ENCODE measurements around the gene FAR2.

Gene FAR2

DNA sequence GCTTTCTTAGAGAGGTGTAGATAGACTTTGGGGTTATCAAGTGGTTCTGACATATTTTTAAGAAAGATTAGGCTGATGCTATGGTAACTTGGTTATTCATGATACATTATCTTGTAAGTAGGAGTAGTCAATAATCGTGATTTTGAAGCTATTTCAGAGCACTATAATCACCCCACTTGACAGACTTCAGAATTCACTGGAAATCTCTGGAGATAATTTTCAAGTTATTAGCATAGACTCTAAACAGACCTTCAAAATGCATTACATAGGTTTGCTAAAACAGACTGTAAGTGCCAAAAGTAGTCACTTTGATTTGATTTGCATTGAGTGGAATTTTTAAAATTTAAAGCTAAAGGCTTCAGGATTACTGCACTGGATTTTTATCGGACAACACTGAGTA is 157.6 kb downstream of the FAR2 start:
- no peaks in the 10 kb centered on the region for H4K20me1 ChIP-seq (ENCODE audit: low read depth, low read length)
- H3K9me2 ChIP-seq (replicated peaks; ENCODE audit: insufficient read depth, low read length) = no peaks in the 10 kb centered on the region
- no peaks in the 10 kb centered on the region for H3K79me2 ChIP-seq (ENCODE audit: insufficient read depth, low read length)
- TF ChIP-seq, protein P1, sequence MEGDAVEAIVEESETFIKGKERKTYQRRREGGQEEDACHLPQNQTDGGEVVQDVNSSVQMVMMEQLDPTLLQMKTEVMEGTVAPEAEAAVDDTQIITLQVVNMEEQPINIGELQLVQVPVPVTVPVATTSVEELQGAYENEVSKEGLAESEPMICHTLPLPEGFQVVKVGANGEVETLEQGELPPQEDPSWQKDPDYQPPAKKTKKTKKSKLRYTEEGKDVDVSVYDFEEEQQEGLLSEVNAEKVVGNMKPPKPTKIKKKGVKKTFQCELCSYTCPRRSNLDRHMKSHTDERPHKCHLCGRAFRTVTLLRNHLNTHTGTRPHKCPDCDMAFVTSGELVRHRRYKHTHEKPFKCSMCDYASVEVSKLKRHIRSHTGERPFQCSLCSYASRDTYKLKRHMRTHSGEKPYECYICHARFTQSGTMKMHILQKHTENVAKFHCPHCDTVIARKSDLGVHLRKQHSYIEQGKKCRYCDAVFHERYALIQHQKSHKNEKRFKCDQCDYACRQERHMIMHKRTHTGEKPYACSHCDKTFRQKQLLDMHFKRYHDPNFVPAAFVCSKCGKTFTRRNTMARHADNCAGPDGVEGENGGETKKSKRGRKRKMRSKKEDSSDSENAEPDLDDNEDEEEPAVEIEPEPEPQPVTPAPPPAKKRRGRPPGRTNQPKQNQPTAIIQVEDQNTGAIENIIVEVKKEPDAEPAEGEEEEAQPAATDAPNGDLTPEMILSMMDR (IDR thresholded peaks at IDR 0.05; ENCODE audit: insufficient read depth, low read length, poor library complexity, severe bottlenecking) = no peak
- H2AFZ ChIP-seq (ENCODE audit: low read depth, low read length, severe bottlenecking) = no peak overlapping the region
- H3K36me3 ChIP-seq (ENCODE audit: low read length) = no peaks in the 10 kb centered on the region
- H3K4me2 ChIP-seq (ENCODE audit: low read depth, low read length, poor library complexity, severe bottlenecking) = no peak overlapping the region
- no peaks in the 10 kb centered on the region for H3K27me3 ChIP-seq (ENCODE audit: low read length)
- no peak overlapping the region for H3K27ac ChIP-seq (ENCODE audit: low read depth, low read length)
- no peaks in the 10 kb centered on the region for H3K9me3 ChIP-seq (ENCODE audit: insufficient read depth, low read length)
- H3K9ac ChIP-seq (ENCODE audit: low read length) = no peak overlapping the region
- no peaks in the 10 kb centered on the region for H3F3A ChIP-seq (ENCODE audit: insufficient read depth)
- no peak overlapping the region for H3K4me3 ChIP-seq (ENCODE audit: insufficient read depth, low read length, poor library complexity, severe bottlenecking)

DNA sequence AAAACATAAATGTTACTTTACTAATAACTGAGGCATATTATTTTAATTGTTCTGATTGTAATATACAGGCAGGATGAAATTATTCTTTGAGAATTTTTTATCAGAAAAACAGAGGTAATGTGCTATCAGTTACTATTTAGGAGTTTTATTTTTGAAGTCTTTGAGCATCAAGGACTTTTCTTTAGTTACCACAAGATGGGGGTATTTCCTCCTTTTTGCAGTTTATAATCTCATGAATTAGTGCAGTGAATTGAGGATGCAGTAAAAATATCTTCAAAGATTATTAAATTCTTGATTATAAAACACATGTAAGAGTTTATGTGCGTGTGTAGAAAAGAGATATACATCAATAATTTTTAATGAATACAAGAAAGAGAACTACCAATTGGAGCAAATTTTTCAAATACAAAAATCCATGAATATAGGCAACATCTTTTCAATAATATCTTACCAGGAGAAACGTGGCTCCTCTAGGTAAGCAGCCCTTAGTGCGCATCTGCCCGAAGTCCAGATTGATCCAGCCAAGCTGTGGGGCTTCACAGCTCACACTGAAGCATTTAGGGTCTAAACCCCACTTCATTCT is 160.3 kb downstream of the FAR2 start:
- no peaks in the 10 kb centered on the region for H3F3A ChIP-seq (ENCODE audit: insufficient read depth)
- no peak overlapping the region for H3K9ac ChIP-seq (ENCODE audit: low read length)
- no peak overlapping the region for H3K4me3 ChIP-seq (ENCODE audit: insufficient read depth, low read length, poor library complexity, severe bottlenecking)
- no peak overlapping the region for H3K4me2 ChIP-seq (ENCODE audit: low read depth, low read length, poor library complexity, severe bottlenecking)
- no peaks in the 10 kb centered on the region for H3K9me3 ChIP-seq (ENCODE audit: insufficient read depth, low read length)
- H3K9me2 ChIP-seq (replicated peaks; ENCODE audit: insufficient read depth, low read length) = no peaks in the 10 kb centered on the region
- H3K36me3 ChIP-seq (ENCODE audit: low read length) = no peaks in the 10 kb centered on the region
- no peaks in the 10 kb centered on the region for H4K20me1 ChIP-seq (ENCODE audit: low read depth, low read length)
- H2AFZ ChIP-seq (ENCODE audit: low read depth, low read length, severe bottlenecking) = no peak overlapping the region
- no peaks in the 10 kb centered on the region for H3K27me3 ChIP-seq (ENCODE audit: low read length)
- H3K27ac ChIP-seq (ENCODE audit: low read depth, low read length) = no peak overlapping the region
- TF ChIP-seq EZH2phosphoT487 (conservative IDR thresholded peaks at IDR 0.05; ENCODE audit: low read length) = no peak
- TF ChIP-seq, protein P1 (IDR thresholded peaks at IDR 0.05; ENCODE audit: insufficient read depth, low read length, poor library complexity, severe bottlenecking) = peak; percentile 25
- no peaks in the 10 kb centered on the region for H3K79me2 ChIP-seq (ENCODE audit: insufficient read depth, low read length)

DNA sequence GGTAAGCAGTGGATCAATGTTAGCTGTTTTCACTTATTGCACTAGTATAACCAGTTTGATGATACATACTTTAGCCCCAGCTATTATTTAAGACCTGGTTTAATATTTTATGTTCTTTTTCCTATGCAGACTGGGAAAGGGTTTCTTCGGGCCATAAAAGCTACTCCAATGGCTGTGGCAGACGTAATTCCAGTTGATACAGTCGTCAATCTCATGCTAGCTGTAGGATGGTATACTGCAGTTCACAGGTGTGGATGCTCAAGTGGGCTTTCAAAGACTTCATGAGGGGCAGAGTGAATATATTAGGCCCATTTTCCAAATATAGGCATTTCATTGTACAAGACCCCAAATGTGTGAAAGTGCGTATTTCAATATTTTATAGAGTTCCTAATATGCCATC is 161.8 kb downstream of the FAR2 start:
- Histone ChIP-seq H3F3A (ENCODE audit: insufficient read depth) (no peaks in the 10 kb centered on the region), H3K4me3 (ENCODE audit: insufficient read depth, low read length, poor library complexity, severe bottlenecking) (no peak overlapping the region), H2AFZ (ENCODE audit: low read depth, low read length, severe bottlenecking) (no peak overlapping the region), H3K9me3 (ENCODE audit: insufficient read depth, low read length) (no peaks in the 10 kb centered on the region), H3K36me3 (ENCODE audit: low read length) (no peaks in the 10 kb centered on the region), H3K79me2 (ENCODE audit: insufficient read depth, low read length) (no peaks in the 10 kb centered on the region), H3K27me3 (ENCODE audit: low read length) (no peaks in the 10 kb centered on the region), H3K9me2 (replicated peaks; ENCODE audit: insufficient read depth, low read length) (no peaks in the 10 kb centered on the region), H3K27ac (ENCODE audit: low read depth, low read length) (no peak overlapping the region), H3K4me2 (ENCODE audit: low read depth, low read length, poor library complexity, severe bottlenecking) (no peak overlapping the region), H4K20me1 (ENCODE audit: low read depth, low read length) (no peaks in the 10 kb centered on the region), H3K9ac (ENCODE audit: low read length) (no peak overlapping the region)
- no peak for TF ChIP-seq EZH2phosphoT487 (conservative IDR thresholded peaks at IDR 0.05; ENCODE audit: low read length)
- TF ChIP-seq, protein P1 (IDR thresholded peaks at IDR 0.05; ENCODE audit: insufficient read depth, low read length, poor library complexity, severe bottlenecking) = no peak

Measured in SU-DHL-6 (cell line).